ENCODE data around the gene MSH2.

MSH2 gene

GRCh38 chr2:47518497-47519146, 115.7 kb downstream of the MSH2 start:
- Histone ChIP-seq H3K9me3 (ENCODE audit: severe bottlenecking) (no peaks in the 10 kb centered on the region), H3K27ac (peak overlapping the region; percentile 89), H3K36me3 (peaks cover 56% of the 10 kb centered on the region), H3K27me3 (ENCODE audit: insufficient read depth, low read depth, severe bottlenecking) (no peaks in the 10 kb centered on the region), H3K4me3 (ENCODE audit: low read depth, low read length) (no peak overlapping the region)
- no peak for DNase-seq
- no peak for TF ChIP-seq CTCF (IDR thresholded peaks at IDR 0.05; ENCODE audit: low read depth, low read length)

- H3K36me3 ChIP-seq: peaks cover 55% of the 10 kb centered on the region
- no peak for TF ChIP-seq CTCF (IDR thresholded peaks at IDR 0.05; ENCODE audit: low read depth, low read length)
- peak overlapping the region; percentile 89 for H3K27ac ChIP-seq
- H3K9me3 ChIP-seq (ENCODE audit: severe bottlenecking): no peaks in the 10 kb centered on the region
- H3K27me3 ChIP-seq (ENCODE audit: insufficient read depth, low read depth, severe bottlenecking): no peaks in the 10 kb centered on the region
- H3K4me3 ChIP-seq (ENCODE audit: low read depth, low read length): no peak overlapping the region
- no peak for DNase-seq
Observed at GRCh38 chr2:47519147-47519537, 116.2 kb downstream of the MSH2 start.

- no peak for TF ChIP-seq CTCF (IDR thresholded peaks at IDR 0.05; ENCODE audit: low read depth, low read length)
- peak overlapping the region; percentile 27 for H3K4me3 ChIP-seq (ENCODE audit: low read depth, low read length)
- H3K36me3 ChIP-seq: peaks cover 49% of the 10 kb centered on the region
- peak; percentile 85 for DNase-seq
- H3K27me3 ChIP-seq (ENCODE audit: insufficient read depth, low read depth, severe bottlenecking): no peaks in the 10 kb centered on the region
- peak overlapping the region; percentile 89 for H3K27ac ChIP-seq
- H3K9me3 ChIP-seq (ENCODE audit: severe bottlenecking): no peaks in the 10 kb centered on the region
Observed at GRCh38 chr2:47519604-47520301, 116.8 kb downstream of the MSH2 start.

- Histone ChIP-seq H3K27me3 (ENCODE audit: insufficient read depth, low read depth, severe bottlenecking) (no peaks in the 10 kb centered on the region), H3K27ac (peak overlapping the region; percentile 89), H3K4me3 (ENCODE audit: low read depth, low read length) (peak overlapping the region; percentile 27), H3K9me3 (ENCODE audit: severe bottlenecking) (no peaks in the 10 kb centered on the region), H3K36me3 (peaks cover 44% of the 10 kb centered on the region)
- peak; percentile 94 for DNase-seq
- TF ChIP-seq CTCF (IDR thresholded peaks at IDR 0.05; ENCODE audit: low read depth, low read length): no peak
Observed at GRCh38 chr2:47520302-47520630, 117.3 kb downstream of the MSH2 start.

- Histone ChIP-seq H3K27ac (peak overlapping the region; percentile 89), H3K36me3 (peaks cover 43% of the 10 kb centered on the region), H3K9me3 (ENCODE audit: severe bottlenecking) (no peaks in the 10 kb centered on the region), H3K4me3 (ENCODE audit: low read depth, low read length) (no peak overlapping the region), H3K27me3 (ENCODE audit: insufficient read depth, low read depth, severe bottlenecking) (no peaks in the 10 kb centered on the region)
- DNase-seq: no peak
- no peak for TF ChIP-seq CTCF (IDR thresholded peaks at IDR 0.05; ENCODE audit: low read depth, low read length)
Observed at GRCh38 chr2:47520825-47521665, 118.1 kb downstream of the MSH2 start.

Data from WERI-Rb-1 (cell line).